HG02970 (cell line): ENCODE data around the gene GC.
"Not testable (repeated sequence)": the region's sequence is repeated elsewhere in the genome, so short reads cannot be mapped to it uniquely, and the experiment has no call there.

Experiments used
- ATAC-seq: cut with Tn5 transposase; IDR thresholded peaks from one replicate; pipeline ENCODE4 v1.9.1; 2021; ENCODE audit warnings: mild to moderate bottlenecking, moderate library complexity, moderate number of reproducible peaks; ENCODE audit not compliant: unreplicated experiment, low FRiP score

GC gene

GRCh38 chr4:71783972-71784371 is at the start of gene GC:
Gene GC, minus strand, starts transcription at chr4:71784079. Its CDS starts 61 bp downstream, at chr4:71784018.
- no peak for ATAC-seq

GRCh38 chr4:71833232-71833900 is 49.5 kb upstream of the GC start:
- no peak for ATAC-seq

- no peak for ATAC-seq
Measured at GRCh38 chr4:71832049-71832448, 48.2 kb upstream of the GC start.

- no peak for ATAC-seq
Measured at GRCh38 chr4:71830497-71831190, 46.8 kb upstream of the GC start.

- ATAC-seq: no peak
Measured at GRCh38 chr4:71828470-71828869, 44.6 kb upstream of the GC start.

GRCh38 chr4:71827826-71828225 is 43.9 kb upstream of the GC start:
- no peak for ATAC-seq

GRCh38 chr4:71816676-71817303 is 32.9 kb upstream of the GC start:
- no peak for ATAC-seq

- ATAC-seq: no peak
Measured at GRCh38 chr4:71814433-71814832, 30.6 kb upstream of the GC start.

GRCh38 chr4:71809805-71810204 is 25.9 kb upstream of the GC start:
- not testable (repeated sequence) for ATAC-seq

GRCh38 chr4:71807469-71807868 is 23.6 kb upstream of the GC start:
- no peak for ATAC-seq

GRCh38 chr4:71805230-71805629 is 21.4 kb upstream of the GC start:
- ATAC-seq: not testable (repeated sequence)

GRCh38 chr4:71804017-71804697 is 20.3 kb upstream of the GC start:
- not testable (repeated sequence) for ATAC-seq

GRCh38 chr4:71785959-71786358 is 2.1 kb upstream of the GC start:
- no peak for ATAC-seq

GRCh38 chr4:71784569-71785197 is 804 bp upstream of the GC start:
- ATAC-seq: no peak

- ATAC-seq: no peak
Measured at GRCh38 chr4:71777891-71778290, 6.0 kb downstream of the GC start.

- no peak for ATAC-seq
Measured at GRCh38 chr4:71775449-71775848, 8.4 kb downstream of the GC start.

GRCh38 chr4:71774136-71774535 is 9.7 kb downstream of the GC start:
- no peak for ATAC-seq

GRCh38 chr4:71773004-71773403 is 10.9 kb downstream of the GC start:
- ATAC-seq: no peak

- ATAC-seq: no peak
Measured at GRCh38 chr4:71772592-71772991, 11.3 kb downstream of the GC start.

GRCh38 chr4:71771613-71772012 is 12.3 kb downstream of the GC start:
- no peak for ATAC-seq

GRCh38 chr4:71769434-71769833 is 14.4 kb downstream of the GC start:
- ATAC-seq: no peak
